ENCODE results near the gene AK4. TPM values are rescaled to one million over a fixed set of nuclear protein-coding genes. Genes with fewer than 3 reads are reported as not detected.

The AK4 gene
- total RNA-seq, 6 donors from 2014 or later = 0.44 to 7.0 (median 3.6) TPM

DNA sequence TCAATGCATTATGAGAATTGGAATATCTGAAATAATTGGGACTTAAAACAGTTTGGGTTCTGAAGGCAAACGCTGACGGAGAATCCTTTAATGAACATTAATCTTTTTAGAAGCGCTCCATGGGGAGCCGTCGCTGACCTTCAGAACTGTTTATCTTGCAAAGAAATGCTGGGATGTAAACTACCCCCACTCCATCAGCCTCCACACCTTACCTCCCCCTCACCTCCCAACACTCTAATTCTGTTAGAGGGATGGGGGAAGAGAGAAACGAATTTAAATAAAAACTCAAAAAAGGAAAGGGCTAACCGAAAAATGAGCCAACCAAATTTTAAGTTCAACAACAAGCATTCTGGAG lies 117.3 kb downstream of the AK4 start:
- Histone ChIP-seq H3K36me3 (no peaks in the 10 kb centered on the region), H3K27me3 (no peaks in the 10 kb centered on the region), H3K4me1 (peaks cover 9 to 20% (median 16%) of the 10 kb centered on the region in 4 donors), H3K4me3 (peak overlapping the region in 3 of 4 donors; percentile 33 to 57 (median 55)), H3K27ac (peak overlapping the region in 1 of 4 donors; percentile 47), H3K9me3 (no peaks in the 10 kb centered on the region)
- DNase-seq (no peak), ATAC-seq (ENCODE audit: low FRiP score in 2 of 2) (no peak)
- TF ChIP-seq, protein P1, sequence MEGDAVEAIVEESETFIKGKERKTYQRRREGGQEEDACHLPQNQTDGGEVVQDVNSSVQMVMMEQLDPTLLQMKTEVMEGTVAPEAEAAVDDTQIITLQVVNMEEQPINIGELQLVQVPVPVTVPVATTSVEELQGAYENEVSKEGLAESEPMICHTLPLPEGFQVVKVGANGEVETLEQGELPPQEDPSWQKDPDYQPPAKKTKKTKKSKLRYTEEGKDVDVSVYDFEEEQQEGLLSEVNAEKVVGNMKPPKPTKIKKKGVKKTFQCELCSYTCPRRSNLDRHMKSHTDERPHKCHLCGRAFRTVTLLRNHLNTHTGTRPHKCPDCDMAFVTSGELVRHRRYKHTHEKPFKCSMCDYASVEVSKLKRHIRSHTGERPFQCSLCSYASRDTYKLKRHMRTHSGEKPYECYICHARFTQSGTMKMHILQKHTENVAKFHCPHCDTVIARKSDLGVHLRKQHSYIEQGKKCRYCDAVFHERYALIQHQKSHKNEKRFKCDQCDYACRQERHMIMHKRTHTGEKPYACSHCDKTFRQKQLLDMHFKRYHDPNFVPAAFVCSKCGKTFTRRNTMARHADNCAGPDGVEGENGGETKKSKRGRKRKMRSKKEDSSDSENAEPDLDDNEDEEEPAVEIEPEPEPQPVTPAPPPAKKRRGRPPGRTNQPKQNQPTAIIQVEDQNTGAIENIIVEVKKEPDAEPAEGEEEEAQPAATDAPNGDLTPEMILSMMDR (IDR thresholded peaks at IDR 0.05) = no peak
- TF ChIP-seq POLR2AphosphoS5 (IDR thresholded peaks at IDR 0.05) (no peak), POLR2A (IDR thresholded peaks at IDR 0.05) (no peak), EP300 (IDR thresholded peaks at IDR 0.05) (no peak)
- 6 to 11% methylated on average over 7 of the region's 7 CpGs for WGBS, 2 donors

DNA sequence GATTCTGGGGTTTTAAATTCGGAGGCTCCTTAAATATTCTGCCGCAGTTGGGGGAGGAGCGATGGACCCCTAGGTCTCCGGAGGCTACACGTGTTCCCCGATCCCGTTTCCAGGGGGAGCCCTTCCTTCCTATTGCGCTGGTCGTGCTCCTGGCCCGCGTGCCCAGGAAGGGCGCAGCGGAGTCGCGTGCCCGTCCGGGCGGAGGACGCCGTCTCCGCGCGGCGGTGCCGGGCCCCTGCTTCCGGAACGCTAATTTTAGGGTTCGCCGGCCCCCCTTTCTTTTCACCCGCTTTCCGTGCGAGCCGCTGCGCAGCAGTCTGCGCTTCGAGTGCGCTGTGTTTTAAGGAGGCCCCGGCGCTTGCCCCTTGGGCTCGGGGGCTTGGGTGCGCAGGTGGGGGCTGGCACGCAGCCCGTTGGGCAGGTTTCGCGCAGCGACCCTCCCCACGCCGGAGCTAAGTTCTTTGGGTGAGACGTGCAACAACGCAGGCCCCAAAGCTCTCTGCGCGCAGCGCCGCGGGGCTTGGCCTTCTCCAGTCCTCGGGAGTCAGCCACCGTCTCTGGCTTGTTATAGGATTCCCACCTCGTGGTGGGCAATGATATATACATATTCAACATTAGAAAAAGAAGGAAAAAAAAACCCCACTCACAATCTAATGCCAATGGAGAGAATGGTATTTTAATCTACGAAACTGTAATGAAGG lies 117.8 kb downstream of the AK4 start:
- Histone ChIP-seq H3K9me3 (no peaks in the 10 kb centered on the region), H3K4me3 (peak overlapping the region; percentile 33 to 57 (median 44)), H3K27me3 (no peaks in the 10 kb centered on the region), H3K4me1 (peaks cover 9 to 20% (median 16%) of the 10 kb centered on the region in 4 donors), H3K36me3 (no peaks in the 10 kb centered on the region), H3K27ac (peak overlapping the region in 1 of 4 donors; percentile 47)
- TF ChIP-seq EP300 (IDR thresholded peaks at IDR 0.05) (no peak), POLR2A (IDR thresholded peaks at IDR 0.05) (peak in 1 of 4 donors; percentile 12), POLR2AphosphoS5 (IDR thresholded peaks at IDR 0.05) (peak in 1 of 2 donors; percentile 35)
- TF ChIP-seq, protein P1 (IDR thresholded peaks at IDR 0.05) = peak in 1 of 6 experiments; percentile 17
- peak in 1 of 2 donors; percentile 87 for DNase-seq
- peak; percentile 49 to 85 for ATAC-seq (ENCODE audit: low FRiP score in 2 of 2)
- WGBS, 2 donors = 12 to 17% methylated on average over 17 to 27 of the region's 59 CpGs

DNA sequence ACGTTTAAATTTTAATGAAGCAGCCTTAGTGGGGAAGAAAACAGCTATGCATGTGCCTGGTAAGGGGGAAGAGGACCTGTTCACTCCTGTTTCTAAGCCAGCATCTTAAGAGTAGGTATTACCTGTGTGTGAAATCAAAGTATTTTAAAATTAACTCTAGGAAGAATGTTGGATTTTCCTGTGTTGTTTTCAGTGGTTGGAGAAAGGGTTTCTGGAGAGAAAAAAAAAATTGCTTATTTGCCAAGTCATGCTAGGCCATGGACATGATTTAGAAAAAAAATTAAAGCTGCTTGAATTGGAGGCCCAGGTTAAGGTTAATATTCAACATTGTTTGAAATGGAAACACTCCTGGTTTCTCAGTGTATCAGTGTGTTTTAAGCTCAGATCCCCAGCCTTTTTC lies 118.5 kb downstream of the AK4 start:
- no peak for DNase-seq
- TF ChIP-seq, protein P1 (IDR thresholded peaks at IDR 0.05) = no peak
- TF ChIP-seq POLR2AphosphoS5 (IDR thresholded peaks at IDR 0.05) = no peak
- TF ChIP-seq EP300 (IDR thresholded peaks at IDR 0.05) = no peak
- TF ChIP-seq POLR2A (IDR thresholded peaks at IDR 0.05) = no peak
- Histone ChIP-seq H3K9me3 (no peaks in the 10 kb centered on the region), H3K4me3 (no peak overlapping the region), H3K27me3 (no peaks in the 10 kb centered on the region), H3K4me1 (peaks cover 9 to 20% (median 16%) of the 10 kb centered on the region in 4 donors), H3K27ac (no peak overlapping the region), H3K36me3 (no peaks in the 10 kb centered on the region)
- ATAC-seq (ENCODE audit: low FRiP score in 2 of 2) = no peak
- WGBS, 2 donors = 35 to 37% methylated on average over 1 of the region's 1 CpG

DNA sequence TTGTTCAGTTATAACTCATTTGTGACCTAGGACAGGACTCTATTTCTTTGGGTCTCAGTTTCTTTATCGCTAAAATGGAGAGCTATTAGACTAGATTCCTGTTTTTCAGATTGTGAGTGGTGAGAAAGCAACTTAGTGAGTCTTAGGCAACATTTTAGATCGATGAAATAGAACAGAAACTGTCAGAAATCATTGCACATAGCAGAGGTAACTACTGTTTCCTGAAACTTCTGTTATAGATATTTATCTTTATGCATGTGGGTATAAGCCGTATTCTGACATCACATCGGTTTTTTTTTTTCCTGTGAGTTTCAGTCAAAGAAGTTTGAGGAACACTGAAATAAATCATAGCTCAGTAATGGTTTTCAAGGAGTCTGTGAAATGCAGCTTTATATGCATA lies 119.3 kb downstream of the AK4 start:
- Histone ChIP-seq H3K36me3 (no peaks in the 10 kb centered on the region), H3K4me3 (no peak overlapping the region), H3K9me3 (no peaks in the 10 kb centered on the region), H3K27me3 (no peaks in the 10 kb centered on the region), H3K27ac (no peak overlapping the region), H3K4me1 (peaks cover 9 to 20% (median 16%) of the 10 kb centered on the region in 4 donors)
- no peak for DNase-seq
- no peak for ATAC-seq (ENCODE audit: low FRiP score in 2 of 2)
- 73 to 86% methylated on average over 4 of the region's 4 CpGs for WGBS, 2 donors
- TF ChIP-seq POLR2AphosphoS5 (IDR thresholded peaks at IDR 0.05) = no peak
- no peak for TF ChIP-seq EP300 (IDR thresholded peaks at IDR 0.05)
- no peak for TF ChIP-seq POLR2A (IDR thresholded peaks at IDR 0.05)
- TF ChIP-seq, protein P1 (IDR thresholded peaks at IDR 0.05) = no peak

DNA sequence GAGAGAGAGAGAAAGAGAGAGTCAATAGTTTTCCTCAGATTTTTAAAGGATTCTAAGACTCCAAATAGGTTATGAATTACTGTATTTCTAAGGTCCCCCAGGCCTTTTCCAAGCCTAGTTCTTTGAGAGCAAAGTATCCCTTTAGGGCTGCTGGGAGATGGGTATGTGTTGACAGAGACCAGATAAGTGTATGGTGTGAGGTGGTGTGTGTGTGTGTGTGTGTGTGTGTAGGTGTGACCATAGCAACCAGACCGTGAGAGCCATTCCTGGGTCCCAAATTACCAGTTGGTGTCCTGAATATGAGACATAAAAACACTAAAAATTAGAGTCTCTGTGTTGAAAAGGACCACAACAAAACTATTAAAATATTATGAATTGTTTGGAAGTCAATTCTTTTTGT lies 119.7 kb downstream of the AK4 start:
- DNase-seq (no peak), ATAC-seq (ENCODE audit: low FRiP score in 2 of 2) (no peak)
- H3K4me3 ChIP-seq = no peak overlapping the region
- H3K36me3 ChIP-seq = no peaks in the 10 kb centered on the region
- no peaks in the 10 kb centered on the region for H3K9me3 ChIP-seq
- no peak for TF ChIP-seq EP300 (IDR thresholded peaks at IDR 0.05)
- TF ChIP-seq, protein P1 (IDR thresholded peaks at IDR 0.05) = no peak
- no peak for TF ChIP-seq POLR2A (IDR thresholded peaks at IDR 0.05)
- no peak for TF ChIP-seq POLR2AphosphoS5 (IDR thresholded peaks at IDR 0.05)
- peaks cover 9 to 20% (median 16%) of the 10 kb centered on the region in 4 donors for H3K4me1 ChIP-seq
- WGBS, 2 donors = 69 to 96% methylated on average over 1 of the region's 1 CpG
- no peaks in the 10 kb centered on the region for H3K27me3 ChIP-seq
- H3K27ac ChIP-seq = no peak overlapping the region

Measured in upper lobe of left lung (tissue), 6 donors.